ENCODE results near the gene C9.

C9 gene

GRCh38 chr5:39369123-39369815 is 5.0 kb upstream of the C9 start:
- H4K20me1 ChIP-seq (ENCODE audit: low read depth, low read length), result no peaks in the 10 kb centered on the region
- no peaks in the 10 kb centered on the region for H3K9me2 ChIP-seq (replicated peaks; ENCODE audit: insufficient read depth, low read length)
- no peaks in the 10 kb centered on the region for H3F3A ChIP-seq (ENCODE audit: insufficient read depth)
- H3K36me3 ChIP-seq (ENCODE audit: low read length), result no peaks in the 10 kb centered on the region
- H3K79me2 ChIP-seq (ENCODE audit: insufficient read depth, low read length), result no peaks in the 10 kb centered on the region
- no peak overlapping the region for H3K4me3 ChIP-seq (ENCODE audit: insufficient read depth, low read length, poor library complexity, severe bottlenecking)
- H2AFZ ChIP-seq (ENCODE audit: low read depth, low read length, severe bottlenecking), result no peak overlapping the region
- H3K27me3 ChIP-seq (ENCODE audit: low read length), result no peaks in the 10 kb centered on the region
- no peak for TF ChIP-seq CTCF (IDR thresholded peaks at IDR 0.05; ENCODE audit: insufficient read depth, low read length, poor library complexity, severe bottlenecking)
- no peak overlapping the region for H3K4me2 ChIP-seq (ENCODE audit: low read depth, low read length, poor library complexity, severe bottlenecking)
- H3K9ac ChIP-seq (ENCODE audit: low read length), result no peak overlapping the region
- no peaks in the 10 kb centered on the region for H3K9me3 ChIP-seq (ENCODE audit: insufficient read depth, low read length)
- H3K27ac ChIP-seq (ENCODE audit: low read depth, low read length), result no peak overlapping the region

DNA sequence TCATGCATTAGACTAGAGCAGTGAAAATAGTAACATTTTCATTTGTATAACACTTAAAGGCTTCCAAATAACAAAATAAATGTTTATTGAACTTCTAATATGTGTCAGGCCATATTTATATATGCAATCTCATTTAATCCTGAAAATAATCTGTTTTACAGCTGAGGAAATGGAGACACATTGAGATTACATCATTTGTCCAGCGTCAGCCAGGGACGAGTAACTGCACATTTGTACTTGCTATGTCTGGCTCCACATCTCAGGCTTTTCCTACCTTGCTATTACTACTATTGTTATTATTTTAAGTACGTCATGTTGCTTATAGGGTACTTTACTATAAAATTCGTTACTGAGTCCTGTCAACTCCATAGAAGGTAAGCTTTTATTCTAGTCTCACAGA is 3.8 kb upstream of the C9 start:
- Histone ChIP-seq H2AFZ (ENCODE audit: low read depth, low read length, severe bottlenecking) (no peak overlapping the region), H3K4me3 (ENCODE audit: insufficient read depth, low read length, poor library complexity, severe bottlenecking) (no peak overlapping the region), H4K20me1 (ENCODE audit: low read depth, low read length) (no peaks in the 10 kb centered on the region), H3K27me3 (ENCODE audit: low read length) (no peaks in the 10 kb centered on the region), H3F3A (ENCODE audit: insufficient read depth) (no peaks in the 10 kb centered on the region), H3K9me3 (ENCODE audit: insufficient read depth, low read length) (no peaks in the 10 kb centered on the region), H3K9me2 (replicated peaks; ENCODE audit: insufficient read depth, low read length) (no peaks in the 10 kb centered on the region), H3K27ac (ENCODE audit: low read depth, low read length) (no peak overlapping the region), H3K79me2 (ENCODE audit: insufficient read depth, low read length) (no peaks in the 10 kb centered on the region), H3K36me3 (ENCODE audit: low read length) (no peaks in the 10 kb centered on the region), H3K9ac (ENCODE audit: low read length) (no peak overlapping the region), H3K4me2 (ENCODE audit: low read depth, low read length, poor library complexity, severe bottlenecking) (no peak overlapping the region)
- no peak for TF ChIP-seq EZH2phosphoT487 (conservative IDR thresholded peaks at IDR 0.05; ENCODE audit: low read length)
- no peak for TF ChIP-seq CTCF (IDR thresholded peaks at IDR 0.05; ENCODE audit: insufficient read depth, low read length, poor library complexity, severe bottlenecking)

DNA sequence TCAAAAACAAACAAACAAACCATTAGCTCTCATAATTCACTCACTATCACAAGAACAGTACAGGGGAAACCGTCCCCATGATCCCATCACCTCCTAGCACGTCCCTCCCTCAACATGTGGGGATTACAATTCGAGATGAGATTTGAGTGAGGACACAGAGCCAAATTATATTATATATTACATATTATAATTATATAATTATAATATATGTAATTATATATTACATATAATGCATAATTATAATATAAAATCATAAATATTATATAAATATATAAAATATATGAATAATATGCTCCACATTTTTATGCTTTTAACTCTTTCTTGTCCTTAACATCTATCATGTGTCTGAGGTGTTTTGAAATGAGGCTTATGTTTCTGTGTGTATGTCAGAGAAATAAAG is 3.4 kb upstream of the C9 start:
- H3K9me3 ChIP-seq (ENCODE audit: insufficient read depth, low read length), result no peaks in the 10 kb centered on the region
- H3K27me3 ChIP-seq (ENCODE audit: low read length), result no peaks in the 10 kb centered on the region
- no peak overlapping the region for H3K4me2 ChIP-seq (ENCODE audit: low read depth, low read length, poor library complexity, severe bottlenecking)
- H3K9ac ChIP-seq (ENCODE audit: low read length), result no peak overlapping the region
- TF ChIP-seq CTCF (IDR thresholded peaks at IDR 0.05; ENCODE audit: insufficient read depth, low read length, poor library complexity, severe bottlenecking) (no peak), EZH2phosphoT487 (conservative IDR thresholded peaks at IDR 0.05; ENCODE audit: low read length) (no peak)
- no peaks in the 10 kb centered on the region for H3K36me3 ChIP-seq (ENCODE audit: low read length)
- H4K20me1 ChIP-seq (ENCODE audit: low read depth, low read length), result no peaks in the 10 kb centered on the region
- no peak overlapping the region for H3K27ac ChIP-seq (ENCODE audit: low read depth, low read length)
- no peak overlapping the region for H3K4me3 ChIP-seq (ENCODE audit: insufficient read depth, low read length, poor library complexity, severe bottlenecking)
- no peak overlapping the region for H2AFZ ChIP-seq (ENCODE audit: low read depth, low read length, severe bottlenecking)
- no peaks in the 10 kb centered on the region for H3K79me2 ChIP-seq (ENCODE audit: insufficient read depth, low read length)
- no peaks in the 10 kb centered on the region for H3K9me2 ChIP-seq (replicated peaks; ENCODE audit: insufficient read depth, low read length)
- H3F3A ChIP-seq (ENCODE audit: insufficient read depth), result no peaks in the 10 kb centered on the region

Measured in SU-DHL-6 (cell line).